ENCODE measurements around the gene ADAT2. TPM values are rescaled to one million over a fixed set of nuclear protein-coding genes. Genes with fewer than 3 reads are reported as not detected.

ADAT2 gene
- total and polyA plus RNA-seq, 7 donors = 0.60 to 8.7 (median 2.5) TPM

GRCh38 chr6:143410859-143411270, 39.6 kb downstream of the ADAT2 start:
- TF ChIP-seq POLR2AphosphoS5 (IDR thresholded peaks at IDR 0.05) (no peak), POLR2A (IDR thresholded peaks at IDR 0.05) (no peak), EP300 (IDR thresholded peaks at IDR 0.05) (no peak), CTCF (IDR thresholded peaks at IDR 0.05) (no peak)
- intact Hi-C loops (cut with DNase I) = no loop called here
- H3K9me3 ChIP-seq = no peaks in the 10 kb centered on the region
- no peaks in the 10 kb centered on the region for H3K27me3 ChIP-seq
- H3K4me3 ChIP-seq = no peak overlapping the region
- H3K4me1 ChIP-seq = no peaks in the 10 kb centered on the region
- no peak overlapping the region for H3K27ac ChIP-seq
- 15 to 55% methylated on average over 1 of the region's 1 CpG for WGBS, 2 donors
- DNase-seq = no peak
- H3K36me3 ChIP-seq = no peaks in the 10 kb centered on the region

GRCh38 chr6:143408787-143409162, 41.7 kb downstream of the ADAT2 start:
- intact Hi-C loops (cut with DNase I) = no loop called here

GRCh38 chr6:143408151-143408786, 42.2 kb downstream of the ADAT2 start:
- no peaks in the 10 kb centered on the region for H3K9me3 ChIP-seq
- DNase-seq = no peak
- H3K27me3 ChIP-seq = no peaks in the 10 kb centered on the region
- intact Hi-C loops (cut with DNase I) = no loop called here
- no peaks in the 10 kb centered on the region for H3K4me1 ChIP-seq
- H3K4me3 ChIP-seq = no peak overlapping the region
- no peak for TF ChIP-seq CTCF (IDR thresholded peaks at IDR 0.05)
- no peak for TF ChIP-seq POLR2AphosphoS5 (IDR thresholded peaks at IDR 0.05)
- TF ChIP-seq EP300 (IDR thresholded peaks at IDR 0.05) = no peak
- no peak for TF ChIP-seq POLR2A (IDR thresholded peaks at IDR 0.05)
- no peaks in the 10 kb centered on the region for H3K36me3 ChIP-seq
- H3K27ac ChIP-seq = no peak overlapping the region

More at GRCh38 chr6:143408787-143409162, 41.7 kb downstream of the ADAT2 start:
- Histone ChIP-seq H3K36me3 (no peaks in the 10 kb centered on the region), H3K4me1 (no peaks in the 10 kb centered on the region), H3K4me3 (no peak overlapping the region), H3K27ac (no peak overlapping the region), H3K27me3 (no peaks in the 10 kb centered on the region), H3K9me3 (no peaks in the 10 kb centered on the region)
- DNase-seq = no peak
- TF ChIP-seq EP300 (IDR thresholded peaks at IDR 0.05) (no peak), CTCF (IDR thresholded peaks at IDR 0.05) (no peak)

GRCh38 chr6:143406673-143407072, 43.8 kb downstream of the ADAT2 start:
- no peak overlapping the region for H3K4me3 ChIP-seq
- 92% methylated on average over 3 of the region's 3 CpGs for WGBS, 2 donors
- intact Hi-C loops (cut with DNase I) = no loop called here
- no peaks in the 10 kb centered on the region for H3K27me3 ChIP-seq
- no peaks in the 10 kb centered on the region for H3K9me3 ChIP-seq
- H3K36me3 ChIP-seq = no peaks in the 10 kb centered on the region
- DNase-seq = no peak
- no peak for TF ChIP-seq POLR2AphosphoS5 (IDR thresholded peaks at IDR 0.05)
- TF ChIP-seq CTCF (IDR thresholded peaks at IDR 0.05) = no peak
- TF ChIP-seq POLR2A (IDR thresholded peaks at IDR 0.05) = no peak
- no peak for TF ChIP-seq EP300 (IDR thresholded peaks at IDR 0.05)
- no peak overlapping the region for H3K27ac ChIP-seq
- H3K4me1 ChIP-seq = no peaks in the 10 kb centered on the region

Measured in sigmoid colon (tissue), 7 donors.